Psoas muscle (tissue), 8 donors: ENCODE data around the gene NADSYN1. TPM values are rescaled to one million over a fixed set of nuclear protein-coding genes. Genes with fewer than 3 reads are reported as not detected.

Experiments
- ATAC-seq, 4 donors: fragments of 200-7000 bp; cut with Tn5 transposase; one replicate each; pipeline ENCODE4 v1.9.1; 2020; ENCODE audit warnings: moderate library complexity in 3 of 4, mild to moderate bottlenecking in 2 of 4
- DNase-seq, 2 donors: peaks; one replicate each; pipeline ENCODE4 v3.0.0-alpha.2; 2020
- H3K27ac ChIP-seq: fragments of 200-600 bp; one replicate; pipeline ENCODE4 v1.8.0; 2022
- H3K27me3 ChIP-seq, 3 donors: fragments of 200-600 bp in 1 of 3; one replicate each; pipeline versions ENCODE4 v1.6.1 to v1.8.0; 2013 to 2022; ENCODE audit warnings: low read length in 2 of 3, mild to moderate bottlenecking in 2 of 3, moderate library complexity in 1 of 3; ENCODE audit not compliant: insufficient read depth in 3 of 3
- H3K36me3 ChIP-seq, 2 donors: fragments of 200-600 bp in 1 of 2; one replicate each; pipeline versions ENCODE4 v1.6.1 to v1.8.0; 2013 to 2022; ENCODE audit warnings: low read depth in 1 of 2, mild to moderate bottlenecking in 1 of 2, moderate library complexity in 1 of 2; ENCODE audit not compliant: insufficient read depth in 1 of 2
- H3K4me1 ChIP-seq: fragments of 200-600 bp; one replicate; pipeline ENCODE4 v1.8.0; 2022
- H3K4me3 ChIP-seq: fragments of 200-600 bp; one replicate; pipeline ENCODE4 v1.8.0; 2022; ENCODE audit warnings: mild to moderate bottlenecking
- H3K9me3 ChIP-seq: fragments of 200-600 bp; one replicate; pipeline ENCODE4 v1.8.0; 2022
- CTCF ChIP-seq: fragments of 200-600 bp; IDR thresholded peaks from one replicate; pipeline ENCODE4 v1.8.0; 2022; ENCODE audit warnings: antibody characterized with exemption
- WGBS, 3 donors: extraction: QIAGEN DNeasy Blood & Tissue Kit; methylation state at CpG; one replicate each; pipeline versions ENCODE4 v1.1.6 to v1.1.7; 2013; 5-methylcytosine and 5-hydroxymethylcytosine counted together
- intact Hi-C, 2 donors: fragments of 100-400 bp; cut with DNase I; formaldehyde crosslinking; loops; one replicate each; pipeline versions ENCODE4 v1.11.0 to v1.14.2; 2022
- polyA plus RNA-seq, 3 donors: library from polyadenylated mRNA; stranded (reverse); fragments of 200-250 nt; gene quantifications; one replicate each; pipeline ENCODE4 v1.2.3, GENCODE V29; 2013
- total RNA-seq, 4 donors: library from RNA; stranded (reverse); fragmentation: NEBNext Ultra II Directional in 2 of 4; extraction: Animal tissue kit (Norgen Biotek cat#: 25700) in 2 of 4; gene quantifications; one replicate each; pipeline versions ENCODE4 v1.2.1 to v1.2.4, GENCODE V29; 2021 to 2023
- donor health status: healthy with polysubstance abuse.
- donor health status: DM: no; HTN: no; CAD: no; lungs with moderate emphysema.
- donor health status: Bipolar disorder and iron deficiency.
- donor health status: healthy.
- donor health status: DM: yes; HTN: yes; CAD: no.
- donor health status: DM: no; HTN: no; CAD: no.
- donor health status: DM: no; HTN: no; CAD: no.
- donor health status: DM: yes; HTN: yes; CAD: no.

Gene NADSYN1
- total and polyA plus RNA-seq, 7 donors, result 7.8 to 19.3 (median 13.0) TPM

GRCh38 chr11:71545405-71545966 is 92.5 kb downstream of the NADSYN1 start:
- no peak for TF ChIP-seq CTCF
- intact Hi-C loops, result no loop called here
- Histone ChIP-seq H3K36me3 (no peaks in the 10 kb centered on the region), H3K9me3 (no peaks in the 10 kb centered on the region), H3K27ac (no peak overlapping the region), H3K27me3 (no peaks in the 10 kb centered on the region), H3K4me3 (no peak overlapping the region), H3K4me1 (no peaks in the 10 kb centered on the region)
- ATAC-seq (no peak), DNase-seq (no peak)
- WGBS, 3 donors, result 85 to 93% (median 86%) methylated on average over 12 of the region's 12 CpGs

GRCh38 chr11:71548120-71548519 is 95.1 kb downstream of the NADSYN1 start, which contains the start of gene KRTAP5-9:
KRTAP5-9 (plus strand) TSS chr11:71548420; CDS start chr11:71548658, 238 bp downstream.
- ATAC-seq (no peak), DNase-seq (no peak)
- WGBS, 3 donors, result 59 to 78% (median 70%) methylated on average over 5 of the region's 5 CpGs
- TF ChIP-seq CTCF, result no peak
- H3K27me3 ChIP-seq, result no peaks in the 10 kb centered on the region
- H3K27ac ChIP-seq, result no peak within 1 kb of the TSS
- no peak within 1 kb of the TSS for H3K4me3 ChIP-seq
- no peaks in the 10 kb centered on the region for H3K36me3 ChIP-seq
- no peaks in the 10 kb centered on the region for H3K9me3 ChIP-seq
- no peaks in the 10 kb centered on the region for H3K4me1 ChIP-seq
- intact Hi-C loops, result no loop called here

- 18 to 31% (median 28%) methylated on average over 5 of the region's 5 CpGs for WGBS, 3 donors
- no peak for ATAC-seq
- no peak for DNase-seq
- intact Hi-C loops, result no loop called here
- no peaks in the 10 kb centered on the region for H3K36me3 ChIP-seq
- no peak overlapping the region for H3K4me3 ChIP-seq
- H3K27me3 ChIP-seq, result no peaks in the 10 kb centered on the region
- H3K4me1 ChIP-seq, result no peaks in the 10 kb centered on the region
- H3K9me3 ChIP-seq, result no peaks in the 10 kb centered on the region
- no peak for TF ChIP-seq CTCF
- no peak overlapping the region for H3K27ac ChIP-seq
These were observed 95.7 kb downstream of the NADSYN1 start for GRCh38 chr11:71548716-71549151.

Other genes starting within 250 kb of the NADSYN1 start
- gene SHANK2, start 200.6 kb upstream of the NADSYN1 start, total RNA-seq, result under 1 TPM in 1 of 4 donors, not detected in 3; 0.17 TPM
- gene SHANK2, start 200.6 kb upstream of the NADSYN1 start, polyA plus RNA-seq, result under 1 TPM; under 0.01 to 0.04 (median 0.01) TPM
- 10 to 100 TPM in 2 of 4 donors, 1 to 10 TPM in 2; 5.5 to 15.1 (median 10.1) TPM for gene DHCR7, start 4.8 kb upstream of the NADSYN1 start, total RNA-seq
- gene DHCR7, start 4.8 kb upstream of the NADSYN1 start, polyA plus RNA-seq, result 1 to 10 TPM; 4.9 to 9.0 (median 6.3) TPM
- not detected for gene KRTAP5-7, start 74.1 kb downstream of the NADSYN1 start, total RNA-seq
- gene KRTAP5-7, start 74.1 kb downstream of the NADSYN1 start, polyA plus RNA-seq, result under 1 TPM in 1 of 3 donors, not detected in 2; 0.01 TPM
- not detected for gene KRTAP5-8, start 84.8 kb downstream of the NADSYN1 start, total RNA-seq
- gene KRTAP5-8, start 84.8 kb downstream of the NADSYN1 start, polyA plus RNA-seq, result not detected
- gene KRTAP5-9, start 95.2 kb downstream of the NADSYN1 start, total RNA-seq, result not detected
- gene KRTAP5-9, start 95.2 kb downstream of the NADSYN1 start, polyA plus RNA-seq, result under 1 TPM in 2 of 3 donors, not detected in 1; 0.05 to 0.09 TPM
- gene KRTAP5-10, start 112.4 kb downstream of the NADSYN1 start, total RNA-seq, result not detected
- not detected for gene KRTAP5-10, start 112.4 kb downstream of the NADSYN1 start, polyA plus RNA-seq
- not detected for gene KRTAP5-11, start 129.7 kb downstream of the NADSYN1 start, total RNA-seq
- gene KRTAP5-11, start 129.7 kb downstream of the NADSYN1 start, polyA plus RNA-seq, result not detected